Neural crest cell (in vitro differentiated cells): ENCODE measurements around the gene DNAH3. TPM values are rescaled to one million over a fixed set of nuclear protein-coding genes. Genes with fewer than 3 reads are reported as not detected.

ENCODE experiments used
- DNase-seq: peaks from one replicate; pipeline ENCODE4 v3.0.0; 2021; ENCODE audit warnings: low read depth, mixed read lengths, low spot score
- H3K27ac Mint-ChIP-seq: one replicate; pipeline ENCODE4 v1.8.0; 2021; ENCODE audit warnings: mild to moderate bottlenecking, mixed read lengths; ENCODE audit not compliant: unreplicated experiment
- H3K27me3 Mint-ChIP-seq: 2 replicates; pipeline ENCODE4 v1.8.0; 2021; ENCODE audit warnings: low read depth, mild to moderate bottlenecking, mixed read lengths
- H3K36me3 Mint-ChIP-seq: 2 replicates; pipeline ENCODE4 v1.8.0; 2021; ENCODE audit warnings: low read depth, mild to moderate bottlenecking, mixed read lengths
- H3K4me1 Mint-ChIP-seq: 2 replicates; pipeline ENCODE4 v1.8.0; 2021; ENCODE audit warnings: mixed read lengths
- H3K4me3 Mint-ChIP-seq: one replicate; pipeline ENCODE4 v1.8.0; 2021; ENCODE audit warnings: mild to moderate bottlenecking, mixed read lengths
- H3K9me3 Mint-ChIP-seq: 2 replicates; pipeline ENCODE4 v1.8.0; 2021; ENCODE audit warnings: mixed read lengths
- CTCF ChIP-seq: fragments of 200-600 bp; sonication (generic); conservative IDR thresholded peaks from 2 replicates; pipeline ENCODE4 v1.5.0; 2021; ENCODE audit warnings: antibody characterized with exemption, mild to moderate bottlenecking
- total RNA-seq: library from RNA; stranded (reverse); gene quantifications from 2 replicates; pipeline ENCODE4 v1.2.1, GENCODE V29; 2021

Gene DNAH3
- total RNA-seq, 1 donor from 2014 or later = 0.07 TPM

GRCh38 chr16:20887207-20887606 lies 263.4 kb downstream of the DNAH3 start:
- no peaks in the 10 kb centered on the region for H3K9me3 Mint-ChIP-seq
- peaks cover 7% of the 10 kb centered on the region for H3K4me1 Mint-ChIP-seq
- TF ChIP-seq CTCF = no peak
- H3K36me3 Mint-ChIP-seq = peaks cover 12% of the 10 kb centered on the region
- no peak overlapping the region for H3K4me3 Mint-ChIP-seq
- no peaks in the 10 kb centered on the region for H3K27me3 Mint-ChIP-seq
- no peak for DNase-seq
- no peak overlapping the region for H3K27ac Mint-ChIP-seq

GRCh38 chr16:20886320-20886719 lies 264.3 kb downstream of the DNAH3 start:
- no peak for TF ChIP-seq CTCF
- Mint-ChIP-seq H3K27me3 (no peaks in the 10 kb centered on the region), H3K9me3 (no peaks in the 10 kb centered on the region), H3K36me3 (peaks cover 12% of the 10 kb centered on the region), H3K4me1 (peaks cover 7% of the 10 kb centered on the region), H3K4me3 (no peak overlapping the region), H3K27ac (peak overlapping the region; percentile 84)
- DNase-seq = no peak

- H3K36me3 Mint-ChIP-seq = peaks cover 12% of the 10 kb centered on the region
- H3K27ac Mint-ChIP-seq = no peak overlapping the region
Measured at GRCh38 chr16:20884240-20884556, 266.4 kb downstream of the DNAH3 start.

GRCh38 chr16:20883554-20884239 lies 266.9 kb downstream of the DNAH3 start:
- H3K9me3 Mint-ChIP-seq = no peaks in the 10 kb centered on the region
- TF ChIP-seq CTCF = no peak
- peaks cover 19% of the 10 kb centered on the region for H3K4me1 Mint-ChIP-seq
- no peak for DNase-seq
- no peak overlapping the region for H3K27ac Mint-ChIP-seq
- peaks cover 12% of the 10 kb centered on the region for H3K36me3 Mint-ChIP-seq
- H3K4me3 Mint-ChIP-seq = no peak overlapping the region
- no peaks in the 10 kb centered on the region for H3K27me3 Mint-ChIP-seq

More at GRCh38 chr16:20884240-20884556, 266.4 kb downstream of the DNAH3 start:
- Mint-ChIP-seq H3K27me3 (no peaks in the 10 kb centered on the region), H3K9me3 (no peaks in the 10 kb centered on the region), H3K4me1 (peaks cover 14% of the 10 kb centered on the region), H3K4me3 (no peak overlapping the region)
- no peak for TF ChIP-seq CTCF
- DNase-seq = no peak

Other genes with a start within 250 kb of the DNAH3 start
- 25.4 and 26.9 TPM in 2 replicates for gene LDAF1, start 7.8 kb upstream of the DNAH3 start, total RNA-seq
- gene ZP2, start 60.7 kb upstream of the DNAH3 start, total RNA-seq = not detected in 2 replicates
- gene ANKS4B, start 82.9 kb upstream of the DNAH3 start, total RNA-seq = not detected in 2 replicates
- 1.2 and 2.2 TPM in 2 replicates for gene CRYM, start 127.4 kb upstream of the DNAH3 start, total RNA-seq